Mammary epithelial cell (primary cell): ENCODE results near the gene CD86.
A peak's percentile ranks its signal among the peaks of the same experiment; 100 is the strongest.

ENCODE experiments used
- CTCF ChIP-seq, 2 donors: IDR thresholded peaks in 1 of 2; conservative IDR thresholded peaks in 1 of 2; 2 replicates each; pipeline ENCODE4 v1.5.1; 2011 to 2012; ENCODE audit warnings: inconsistent platforms in 2 of 2, low read length in 2 of 2, mild to moderate bottlenecking in 2 of 2, control low read depth in 1 of 2, low read depth in 1 of 2; ENCODE audit not compliant: insufficient read depth in 1 of 2; ENCODE audit errors: extremely low read depth in 1 of 2
- EZH2 ChIP-seq: IDR thresholded peaks from 2 replicates; pipeline ENCODE4 v1.6.1; 2012; ENCODE audit warnings: low read length, inconsistent platforms, borderline replicate concordance

- peak; percentile 62 to 76 for TF ChIP-seq CTCF (conservative IDR thresholded peaks at IDR 0.05 in 1 of 2, IDR thresholded peaks at IDR 0.05 in 1 of 2; ENCODE audit: extremely low read depth in 1 of 2, insufficient read depth in 1 of 2, low read depth in 1 of 2, low read length in 2 of 2)
- TF ChIP-seq EZH2, result no peak
These were observed 37.5 kb downstream of the CD86 start for GRCh38 chr3:122092460-122093165.
